Stimulated activated CD8-positive, alpha-beta memory T cell treated with anti-CD3 and anti-CD28 coated beads, Interleukin-4, amount 100 ng/mL, for 24 hours (primary cell): Measurements from ENCODE around the gene EPN3.

ENCODE experiments used
- DNase-seq: peaks from one replicate; pipeline ENCODE4 v3.0.0-alpha.2; 2020; ENCODE audit warnings: low read depth

The EPN3 gene

GRCh38 chr17:50511058-50511457 lies 21.5 kb upstream of the EPN3 start:
- DNase-seq, result no peak

- no peak for DNase-seq
Observed at GRCh38 chr17:50513495-50513894, 19.0 kb upstream of the EPN3 start.

GRCh38 chr17:50514388-50514787 lies 18.1 kb upstream of the EPN3 start:
- no peak for DNase-seq

- no peak for DNase-seq
Observed at GRCh38 chr17:50514936-50515702, 17.4 kb upstream of the EPN3 start.

GRCh38 chr17:50517011-50517410 lies 15.5 kb upstream of the EPN3 start:
- DNase-seq, result no peak

- no peak for DNase-seq
Observed at GRCh38 chr17:50517504-50518383, 14.8 kb upstream of the EPN3 start.

- no peak for DNase-seq
Observed at GRCh38 chr17:50518384-50519023, 14.0 kb upstream of the EPN3 start.

- no peak for DNase-seq
Observed at GRCh38 chr17:50519141-50519834, 13.2 kb upstream of the EPN3 start.

- DNase-seq, result no peak
Observed at GRCh38 chr17:50520483-50520882, 12.1 kb upstream of the EPN3 start.

GRCh38 chr17:50521514-50521913 lies 11.0 kb upstream of the EPN3 start:
- DNase-seq, result no peak

- no peak for DNase-seq
Observed at GRCh38 chr17:50522766-50523165, 9.8 kb upstream of the EPN3 start.

- no peak for DNase-seq
Observed at GRCh38 chr17:50523208-50523607, 9.3 kb upstream of the EPN3 start.

GRCh38 chr17:50524838-50525237 lies 7.7 kb upstream of the EPN3 start:
- no peak for DNase-seq

- DNase-seq, result no peak
Observed at GRCh38 chr17:50527155-50527762, 5.3 kb upstream of the EPN3 start.

GRCh38 chr17:50527949-50528474 lies 4.5 kb upstream of the EPN3 start:
- no peak for DNase-seq

- no peak for DNase-seq
Observed at GRCh38 chr17:50529849-50530248, 2.7 kb upstream of the EPN3 start.

- no peak for DNase-seq
Observed at GRCh38 chr17:50531428-50532025, 1.0 kb upstream of the EPN3 start.

GRCh38 chr17:50533185-50533584 lies 650 bp downstream of the EPN3 start:
- DNase-seq, result no peak

- DNase-seq, result no peak
Observed at GRCh38 chr17:50533720-50534148, 1.2 kb downstream of the EPN3 start.

GRCh38 chr17:50534222-50534978 lies 1.9 kb downstream of the EPN3 start:
- no peak for DNase-seq
